Gastroesophageal sphincter (tissue), 3 donors: Measurements from ENCODE around the gene SPINT2.

Source experiments
- CTCF ChIP-seq, 4 experiments: fragments of 200-600 bp in 2 of 4; fragments of 450-650 bp in 2 of 4; sonication (generic) in 1 of 4; IDR thresholded peaks; one replicate each; pipeline ENCODE4 v1.5.1; 2017 to 2019; ENCODE audit warnings: antibody characterized with exemption in 4 of 4, mild to moderate bottlenecking in 2 of 4, moderate library complexity in 2 of 4
- POLR2AphosphoS5 ChIP-seq: sonication (generic); formaldehyde crosslinking; IDR thresholded peaks from one replicate; pipeline ENCODE4 v1.6.1; 2017; ENCODE audit warnings: antibody characterized with exemption

- TF ChIP-seq POLR2AphosphoS5: no peak
- TF ChIP-seq CTCF (IDR thresholded peaks at IDR 0.05): no peak
These were observed 72.4 kb downstream of the SPINT2 start for GRCh38 chr19:38336638-38337359.
